ENCODE measurements around the gene TROAP. TPM values are rescaled to one million over a fixed set of nuclear protein-coding genes. Genes with fewer than 3 reads are reported as not detected.

The TROAP gene
- polyA plus RNA-seq, 1 experiment, result 24.8 TPM

GRCh38 chr12:49292729-49293055 lies 30.4 kb upstream of the TROAP start:
- CTCF ChIA-PET, result interaction anchor here (0.8 to 4.9 kb wide), 11 partner anchors 9 to 725 kb away, joined by 3 to 28 read pairs (median 6); partner anchors contain the start of gene DNAJC22
- Histone ChIP-seq H3K36me3 (ENCODE audit: control insufficient read depth, insufficient read depth, low read length) (no peaks in the 10 kb centered on the region), H3K27me3 (ENCODE audit: control insufficient read depth, insufficient read depth, low read length) (peaks cover 40% of the 10 kb centered on the region), H3K4me3 (ENCODE audit: low read depth, low read length) (no peak overlapping the region)
- TF ChIP-seq CTCF (IDR thresholded peaks at IDR 0.05; ENCODE audit: insufficient read depth, low read depth, low read length), result no peak
- POLR2A ChIA-PET, result no interaction called here
- no peak for DNase-seq (ENCODE audit: low read depth)

GRCh38 chr12:49293056-49293956 lies 29.7 kb upstream of the TROAP start:
- TF ChIP-seq CTCF (IDR thresholded peaks at IDR 0.05; ENCODE audit: insufficient read depth, low read depth, low read length), result no peak
- DNase-seq (ENCODE audit: low read depth), result no peak
- peaks cover 44% of the 10 kb centered on the region for H3K27me3 ChIP-seq (ENCODE audit: control insufficient read depth, insufficient read depth, low read length)
- H3K4me3 ChIP-seq (ENCODE audit: low read depth, low read length), result no peak overlapping the region
- no peaks in the 10 kb centered on the region for H3K36me3 ChIP-seq (ENCODE audit: control insufficient read depth, insufficient read depth, low read length)
- POLR2A ChIA-PET, result no interaction called here
- CTCF ChIA-PET, result interaction anchor here (0.8 to 11.5 kb wide), 14 partner anchors 6 to 724 kb away, joined by 3 to 94 read pairs (median 6); partner anchors contain the start of genes C1QL4 and DNAJC22

GRCh38 chr12:49294086-49294803 lies 28.8 kb upstream of the TROAP start:
- no peak for TF ChIP-seq CTCF (IDR thresholded peaks at IDR 0.05; ENCODE audit: insufficient read depth, low read depth, low read length)

GRCh38 chr12:49294804-49295081 lies 28.3 kb upstream of the TROAP start:
- ChIA-PET CTCF (interaction anchor here (0.6 to 11.5 kb wide), 10 partner anchors 7 to 56 kb away, joined by 3 to 94 read pairs (median 12); partner anchors contain the start of gene C1QL4), POLR2A (no interaction called here)
- no peak for TF ChIP-seq CTCF (IDR thresholded peaks at IDR 0.05; ENCODE audit: insufficient read depth, low read depth, low read length)
- DNase-seq (ENCODE audit: low read depth), result no peak
- Histone ChIP-seq H3K4me3 (ENCODE audit: low read depth, low read length) (no peak overlapping the region), H3K36me3 (ENCODE audit: control insufficient read depth, insufficient read depth, low read length) (no peaks in the 10 kb centered on the region), H3K27me3 (ENCODE audit: control insufficient read depth, insufficient read depth, low read length) (peaks cover 48% of the 10 kb centered on the region)

More at GRCh38 chr12:49294086-49294803, 28.8 kb upstream of the TROAP start:
- POLR2A ChIA-PET, result no interaction called here
- no peak for DNase-seq (ENCODE audit: low read depth)
- H3K27me3 ChIP-seq (ENCODE audit: control insufficient read depth, insufficient read depth, low read length), result peaks cover 48% of the 10 kb centered on the region
- H3K4me3 ChIP-seq (ENCODE audit: low read depth, low read length), result no peak overlapping the region
- CTCF ChIA-PET, result interaction anchor here (0.6 to 11.5 kb wide), 13 partner anchors 7 to 287 kb away, joined by 3 to 94 read pairs (median 7); partner anchors contain the start of gene C1QL4
- no peaks in the 10 kb centered on the region for H3K36me3 ChIP-seq (ENCODE audit: control insufficient read depth, insufficient read depth, low read length)
